COR-L47 (cell line): Measurements from ENCODE around the gene MRPL49.
"Not testable (repeated sequence)": the region's sequence is repeated elsewhere in the genome, so short reads cannot be mapped to it uniquely, and the experiment has no call there.

Source experiments
- DNase-seq: peaks from one replicate; lab custom pipeline; 2025; lab: John Stamatoyannopoulos, UW

MRPL49 gene

DNA sequence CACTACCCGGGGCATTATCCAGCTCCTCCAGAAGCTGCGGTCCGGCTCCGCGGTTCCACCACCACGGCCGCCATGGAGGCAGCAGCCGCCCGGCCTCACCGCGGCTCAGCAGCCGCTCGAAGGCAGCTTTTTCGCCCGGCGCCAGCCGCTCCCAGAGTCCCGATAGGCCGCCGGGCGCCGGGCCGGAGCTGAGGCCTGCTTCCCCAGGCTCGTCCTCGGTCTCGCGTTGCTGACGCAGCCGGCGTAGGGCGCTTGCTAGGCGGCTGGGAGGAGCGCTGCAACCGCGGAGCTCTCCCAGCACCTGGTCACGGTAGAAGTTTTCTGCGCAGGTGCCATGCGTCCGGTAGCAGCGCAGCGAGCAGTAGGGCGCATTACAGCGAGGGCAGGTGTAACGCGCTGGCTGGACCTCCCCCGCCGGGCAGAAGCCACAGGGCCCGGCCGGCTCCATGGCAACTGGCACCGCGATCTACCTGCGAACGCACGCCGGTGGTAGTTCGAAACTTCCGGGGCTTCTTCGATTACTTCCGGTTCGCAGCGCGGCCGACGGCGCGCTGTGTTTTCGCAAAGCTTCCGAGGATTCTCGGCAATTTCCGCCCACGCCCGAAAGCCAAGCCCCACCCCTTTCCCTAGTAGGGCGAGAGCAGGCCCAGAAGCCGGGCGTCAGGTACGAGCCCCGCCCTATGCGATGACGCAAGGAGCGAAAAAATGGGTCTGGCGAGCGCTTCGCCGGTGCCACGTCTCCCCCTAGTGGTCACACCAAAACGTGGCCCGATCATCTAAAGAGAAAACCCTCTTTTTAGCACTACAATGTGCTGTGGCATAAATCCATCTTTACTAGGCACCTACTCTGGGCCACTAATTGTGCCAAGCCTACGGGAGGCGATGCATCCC is 4.7 kb upstream of the MRPL49 start, which contains the start of gene ZNHIT2:
Gene ZNHIT2 (minus strand): TSS at position 496 of the 891 bp plus-strand sequence. CDS start 48 bp downstream, at position 448.
- peak; percentile 100 for DNase-seq

DNA sequence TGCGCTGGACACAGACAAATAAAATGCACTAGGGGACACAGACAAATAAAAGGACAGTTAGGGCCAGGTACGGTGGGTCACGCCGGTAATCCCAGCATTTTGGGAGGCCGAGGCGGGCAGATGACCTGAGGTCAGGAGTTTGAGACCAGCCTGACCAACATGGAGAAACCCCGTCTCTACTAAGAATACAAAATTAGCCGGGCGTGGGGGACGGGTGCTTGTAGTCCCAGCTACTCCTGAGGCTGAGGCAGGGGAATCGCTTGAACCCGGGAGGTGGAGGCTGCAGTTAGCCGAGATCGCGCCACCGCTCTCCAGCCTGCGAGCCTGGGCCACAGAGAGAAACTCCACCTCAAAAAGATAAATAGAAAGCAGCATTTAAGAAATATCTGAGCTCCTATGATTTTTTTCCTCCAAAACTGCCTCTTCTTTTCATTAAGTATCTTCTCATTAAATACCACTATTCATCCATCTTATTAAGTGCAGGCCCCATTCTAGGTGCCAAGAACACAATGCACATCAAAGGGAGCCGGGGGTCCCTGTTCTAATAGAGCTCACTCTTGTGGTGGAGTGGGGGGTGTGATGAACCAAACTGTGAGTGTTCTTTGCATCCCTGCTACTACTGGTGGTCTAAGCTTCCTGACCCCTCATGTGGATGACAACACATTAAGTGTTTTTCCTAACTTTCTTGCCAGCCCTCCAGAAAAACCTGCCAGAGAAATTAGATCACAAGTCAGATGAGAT is 3.9 kb upstream of the MRPL49 start:
- no peak for DNase-seq

DNA sequence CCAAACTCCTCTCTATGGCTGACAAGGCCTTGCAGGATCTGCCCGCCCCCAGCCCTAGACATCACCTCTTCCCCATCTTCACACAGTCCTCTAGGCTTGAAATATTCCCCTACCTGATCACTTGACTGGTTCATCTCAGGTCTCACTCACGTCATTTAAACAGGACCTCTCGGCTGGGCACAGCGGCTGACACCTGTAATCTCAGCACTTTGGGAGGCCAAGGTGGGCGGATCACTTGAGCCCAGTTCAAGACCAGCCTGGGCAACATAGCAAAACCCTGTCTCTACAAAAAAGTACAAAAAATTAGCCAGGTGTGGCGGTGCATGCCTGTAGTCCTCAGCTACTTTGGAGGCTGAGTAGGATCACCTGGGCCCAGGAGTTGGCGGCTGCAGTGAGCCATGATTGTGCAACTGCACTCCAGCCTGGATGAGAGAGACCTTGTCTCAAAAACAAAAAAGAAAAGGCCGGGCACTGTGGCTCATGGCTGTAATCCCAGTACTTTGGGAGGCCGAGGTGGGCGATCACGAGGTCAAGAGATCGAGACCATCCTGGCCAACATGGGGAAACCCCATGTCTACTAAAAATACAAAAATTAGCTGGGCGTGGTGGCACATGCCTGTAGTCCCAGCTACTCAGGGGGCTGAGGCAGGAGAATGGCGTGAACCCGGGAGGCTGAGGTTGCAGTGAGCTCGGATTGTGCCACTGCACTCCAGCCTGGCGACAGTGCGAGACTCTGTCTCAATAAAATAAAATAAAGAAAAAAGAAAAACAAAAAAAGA is 3.0 kb upstream of the MRPL49 start:
- DNase-seq: not testable (repeated sequence)

DNA sequence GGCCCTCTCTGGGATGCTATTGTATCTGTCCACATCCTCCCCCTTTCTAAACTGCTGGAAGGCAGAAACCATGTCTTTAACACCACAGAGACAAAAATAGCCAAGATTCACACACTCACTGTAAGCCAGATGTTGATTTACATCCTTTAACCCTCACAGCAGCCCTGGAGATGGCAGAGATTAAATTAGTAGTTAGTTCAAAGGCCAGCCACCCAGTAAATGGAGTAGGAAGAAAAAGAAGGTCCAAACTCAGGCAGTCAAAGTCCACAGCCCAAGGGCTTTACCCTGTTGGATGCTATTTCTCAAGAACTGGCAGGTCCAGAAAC is 2.5 kb upstream of the MRPL49 start:
- DNase-seq: no peak

GRCh38 chr11:65120831-65121230 is 1.3 kb upstream of the MRPL49 start:
- DNase-seq: no peak

DNA sequence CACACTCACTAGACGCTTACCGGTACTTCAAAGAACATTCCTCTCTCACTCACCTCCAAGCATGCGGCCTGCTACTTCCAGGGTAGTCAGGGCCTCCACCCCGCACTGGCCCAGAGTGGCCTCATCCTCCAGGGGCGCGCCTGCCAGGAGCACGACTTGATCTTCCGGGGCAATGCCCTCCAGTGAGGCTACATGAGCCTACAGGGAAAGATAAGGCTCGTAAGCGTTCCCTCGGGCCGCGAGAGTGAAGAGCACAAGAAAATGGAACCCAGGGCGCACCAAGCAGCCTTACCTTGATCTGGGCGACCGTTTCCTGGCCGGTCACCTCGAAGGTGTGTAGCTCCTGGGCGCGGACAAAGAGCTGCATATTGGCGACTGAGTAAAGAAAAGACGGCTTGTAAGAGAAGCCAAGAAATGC is 665 bp upstream of the MRPL49 start:
- DNase-seq: no peak

DNA sequence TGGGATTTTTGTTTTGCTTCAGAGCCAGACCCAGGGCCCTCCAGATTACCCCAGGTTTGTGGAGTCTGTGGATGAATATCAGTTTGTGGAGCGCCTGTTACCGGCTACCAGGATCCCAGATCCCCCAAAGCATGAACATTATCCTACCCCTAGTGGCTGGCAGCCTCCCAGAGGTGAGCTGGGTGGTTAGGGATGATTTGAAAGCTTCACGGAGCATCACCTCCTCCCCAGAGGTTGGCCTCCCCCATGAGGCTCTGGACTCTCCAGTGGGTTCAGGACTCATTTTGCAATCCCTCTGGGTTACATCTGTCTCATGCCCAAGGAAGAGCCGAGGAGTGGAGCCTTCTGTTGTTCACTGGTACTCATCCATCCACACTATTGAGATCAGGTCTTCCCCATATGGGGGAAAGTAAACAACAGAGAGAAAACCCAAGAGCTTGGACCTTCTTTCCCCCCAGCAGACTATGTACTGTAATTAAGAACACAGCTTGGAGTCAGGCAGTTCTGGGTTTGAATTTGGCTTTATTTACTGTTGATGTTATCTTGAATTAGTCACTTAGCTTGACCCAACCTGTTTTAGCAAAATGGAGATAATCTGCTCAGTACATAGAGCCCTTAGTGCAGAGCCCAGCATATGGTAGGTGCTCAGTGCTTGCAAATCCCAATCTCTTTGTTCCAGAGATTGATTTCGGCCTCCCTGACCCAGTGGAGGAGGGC is 2.5 kb downstream of the MRPL49 start:
- DNase-seq: no peak

DNA sequence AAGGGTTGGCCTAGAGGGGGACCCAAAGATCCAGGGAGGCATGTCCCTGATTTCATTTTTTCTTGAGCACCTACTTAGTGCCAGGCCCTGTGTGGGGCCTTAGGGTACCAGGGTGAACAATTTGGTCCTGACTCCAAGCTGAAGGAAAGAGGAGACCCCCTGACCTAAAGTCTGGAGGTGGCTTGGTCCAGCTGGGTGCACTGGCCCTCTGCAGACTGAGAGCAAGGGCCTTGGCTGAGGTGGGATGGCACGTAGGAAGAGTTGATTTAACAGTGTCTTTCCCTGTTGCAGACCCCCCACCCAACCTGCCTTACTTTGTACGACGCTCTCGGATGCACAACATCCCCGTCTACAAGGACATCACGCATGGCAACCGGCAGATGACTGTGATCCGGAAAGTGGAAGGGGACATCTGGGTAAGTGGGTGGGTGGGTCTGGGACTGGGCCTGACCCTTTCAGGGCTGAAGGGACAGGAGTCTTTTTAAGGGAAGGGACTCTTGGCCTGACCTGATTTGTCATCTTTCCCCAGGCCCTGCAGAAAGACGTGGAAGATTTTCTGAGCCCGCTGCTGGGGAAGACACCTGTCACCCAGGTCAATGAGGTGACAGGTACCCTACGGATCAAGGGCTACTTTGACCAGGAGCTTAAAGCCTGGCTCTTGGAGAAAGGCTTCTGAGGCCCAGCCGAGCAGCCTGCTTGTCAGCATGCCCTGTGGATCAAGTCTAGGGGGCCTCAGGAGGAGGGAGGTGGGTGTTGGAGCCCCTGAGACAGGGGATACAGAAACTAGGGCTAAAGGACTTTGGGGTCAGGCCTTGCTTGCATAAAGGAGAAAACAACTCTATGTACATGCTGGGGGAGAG is 3.3 kb downstream of the MRPL49 start:
- no peak for DNase-seq

DNA sequence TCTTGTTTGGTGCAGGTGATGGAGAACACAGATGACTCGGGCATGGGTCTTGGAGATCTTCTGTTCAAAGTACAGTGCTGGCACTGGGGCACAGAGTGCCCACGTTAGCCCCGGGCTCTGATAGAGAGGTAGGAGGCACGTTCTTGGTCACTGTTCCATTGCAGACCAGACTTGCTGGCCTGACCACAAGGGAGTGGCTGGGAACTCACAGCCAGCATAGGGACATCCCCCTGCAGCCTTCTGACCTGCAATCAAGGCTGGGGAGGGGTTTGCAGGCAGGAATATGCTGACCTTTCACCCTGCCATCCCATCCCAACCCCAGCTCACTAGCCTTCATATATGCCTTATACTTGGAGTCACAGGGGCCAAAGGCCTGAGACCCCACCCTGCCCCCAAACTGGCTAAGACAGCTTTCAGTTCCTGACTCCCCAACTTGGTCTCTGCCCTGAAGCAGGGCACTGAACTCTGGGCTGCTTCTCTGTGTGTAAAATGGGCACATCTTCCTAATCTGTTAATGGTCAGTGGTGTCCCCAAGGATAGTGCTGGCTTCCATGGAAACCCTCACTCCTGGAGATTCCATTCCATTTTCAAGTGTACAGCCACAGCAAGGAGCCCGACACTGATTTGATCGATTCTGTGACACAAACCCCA is 4.6 kb downstream of the MRPL49 start:
- DNase-seq: no peak

DNA sequence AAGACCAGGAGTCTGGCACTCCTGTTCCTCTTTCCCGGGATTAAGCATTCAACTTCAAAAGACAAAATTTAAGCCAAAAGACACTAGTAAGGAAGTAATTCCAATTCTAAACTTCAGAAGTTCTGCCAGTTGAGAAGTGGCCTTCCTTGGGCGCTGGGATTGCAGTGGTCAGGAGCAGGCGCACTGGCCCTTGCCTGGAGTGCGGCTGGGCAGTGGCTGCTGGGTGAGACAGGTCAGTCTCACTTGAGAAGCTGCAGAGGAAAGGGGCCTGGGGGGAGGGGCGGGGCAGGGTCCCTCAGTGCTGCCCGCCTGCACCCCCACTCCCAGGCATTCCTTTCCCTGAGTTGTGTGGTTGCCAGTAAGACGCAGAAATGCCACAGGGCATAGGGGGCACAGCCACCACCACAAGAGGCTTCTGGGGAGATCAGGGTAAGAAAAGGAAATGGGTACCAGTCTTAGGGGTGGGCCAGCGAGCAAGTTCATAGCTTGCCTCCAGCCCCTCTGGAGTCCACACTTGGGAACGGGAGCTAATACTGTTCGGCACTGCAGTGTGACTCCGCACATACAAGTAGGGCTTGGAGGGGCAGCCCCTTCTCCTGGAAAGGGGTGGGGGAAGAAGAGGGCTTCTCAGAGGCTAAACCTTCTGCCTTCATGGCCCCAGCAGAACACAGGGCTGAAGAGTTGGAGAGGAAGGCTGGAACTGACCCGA is 5.5 kb downstream of the MRPL49 start:
- no peak for DNase-seq

DNA sequence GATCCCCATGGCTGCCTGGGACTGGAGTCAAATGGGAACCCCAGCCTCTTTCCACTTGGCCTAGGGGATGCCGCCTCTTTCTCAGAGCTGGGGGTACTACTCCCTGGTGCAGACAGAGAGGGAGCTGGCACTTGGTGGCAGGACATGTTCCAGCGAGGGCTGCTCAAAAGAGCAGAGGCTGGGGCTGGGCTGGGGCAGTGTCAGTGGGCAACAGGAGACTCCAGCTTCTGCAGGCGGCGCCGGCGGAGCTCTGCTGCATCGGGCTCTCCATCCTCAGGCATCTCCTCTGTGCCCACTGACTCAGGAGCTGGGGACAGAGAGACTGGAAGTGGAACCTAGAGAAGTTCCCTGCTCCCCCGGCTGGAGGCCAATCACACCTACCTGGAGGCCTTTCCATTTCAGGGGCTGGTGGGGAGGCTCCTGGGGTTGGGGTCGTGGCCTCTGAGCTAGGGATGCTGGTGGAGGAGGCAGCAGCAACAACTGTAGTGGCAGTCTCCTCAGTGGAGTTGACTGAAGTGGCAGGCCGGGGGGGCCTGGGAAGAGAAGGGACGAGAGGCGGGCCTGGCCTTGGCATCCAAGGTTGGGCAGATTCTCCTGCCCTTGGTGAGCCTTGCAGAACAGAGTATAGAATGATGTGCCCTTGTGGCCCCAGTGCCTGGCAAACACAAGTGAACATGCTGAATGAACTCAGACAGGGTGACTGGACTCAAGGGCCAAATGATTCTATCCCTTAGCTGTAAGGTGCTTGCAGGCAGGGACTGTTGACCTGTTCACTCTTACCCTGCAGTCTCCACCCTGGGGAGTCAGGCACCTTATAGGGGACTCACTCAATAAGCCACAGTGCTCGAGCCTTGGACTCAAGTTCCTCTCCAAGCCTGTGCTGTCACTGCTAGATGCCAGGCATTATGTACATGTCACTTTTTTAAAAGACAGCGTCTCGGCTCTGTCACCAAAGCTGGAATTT is 6.3 kb downstream of the MRPL49 start:
- no peak for DNase-seq

GRCh38 chr11:65129649-65130441 is 7.7 kb downstream of the MRPL49 start:
- DNase-seq: no peak

- DNase-seq: no peak
These were observed 8.7 kb downstream of the MRPL49 start for GRCh38 chr11:65130631-65131416.

GRCh38 chr11:65131417-65131776 is 9.3 kb downstream of the MRPL49 start:
- no peak for DNase-seq

DNA sequence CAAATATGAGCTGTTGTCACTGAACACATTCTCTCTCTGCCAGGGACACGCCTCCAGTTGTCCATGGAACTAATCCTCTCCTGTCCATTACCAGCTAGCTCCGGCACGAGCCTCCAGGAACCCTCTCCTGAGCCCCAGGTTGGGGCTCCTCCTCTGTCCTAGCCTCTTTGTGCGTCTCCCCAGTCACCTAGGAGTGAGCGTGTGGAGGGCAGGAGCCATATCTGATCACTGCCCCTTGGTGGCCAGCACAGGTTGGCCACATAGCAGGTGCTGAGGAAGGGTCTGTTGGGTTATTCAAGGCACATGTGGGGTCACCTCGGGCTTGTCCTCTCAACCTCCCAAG is 9.7 kb downstream of the MRPL49 start:
- no peak for DNase-seq

- no peak for DNase-seq
These were observed 10.3 kb downstream of the MRPL49 start for GRCh38 chr11:65132238-65132987.
